Loucy (cell line): ENCODE results near the gene HSF5.
A peak's percentile ranks its signal among the peaks of the same experiment; 100 is the strongest.

Source experiments
- H2AFZ ChIP-seq: fragments of 200-600 bp; sonication (generic); 2 replicates; pipeline ENCODE4 v1.6.0; 2016; ENCODE audit warnings: antibody characterized with exemption, mild to moderate bottlenecking, low read length, moderate library complexity
- H3F3A ChIP-seq: fragments of 200-600 bp; 2 replicates; pipeline ENCODE4 v1.6.0; 2016; ENCODE audit warnings: antibody characterized with exemption, low read depth, mild to moderate bottlenecking
- H3K27me3 ChIP-seq: fragments of 200-600 bp; sonication (generic); 2 replicates; pipeline ENCODE4 v1.6.1; 2014; ENCODE audit warnings: low read length, mild to moderate bottlenecking; ENCODE audit not compliant: insufficient read depth, poor library complexity, severe bottlenecking
- H3K36me3 ChIP-seq: fragments of 200-600 bp; sonication (generic); 2 replicates; pipeline ENCODE4 v1.6.1; 2016; ENCODE audit warnings: low read length; ENCODE audit not compliant: insufficient read depth
- H3K4me1 ChIP-seq: fragments of 200-600 bp; sonication (generic); 2 replicates; pipeline ENCODE4 v1.5.1; 2014; ENCODE audit warnings: low read length, mild to moderate bottlenecking; ENCODE audit not compliant: insufficient read depth, poor library complexity, severe bottlenecking
- H3K4me2 ChIP-seq: fragments of 200-600 bp; sonication (generic); 2 replicates; pipeline ENCODE4 v1.6.0; 2014; ENCODE audit warnings: antibody characterized with exemption, low read length, low read depth, mild to moderate bottlenecking; ENCODE audit not compliant: poor library complexity, severe bottlenecking
- H3K4me3 ChIP-seq: fragments of 200-600 bp; sonication (generic); 2 replicates; pipeline ENCODE4 v1.5.1; 2014; ENCODE audit warnings: low read length, mild to moderate bottlenecking, mixed read lengths; ENCODE audit not compliant: poor library complexity, severe bottlenecking
- H3K79me2 ChIP-seq: fragments of 200-600 bp; sonication (generic); 2 replicates; pipeline ENCODE4 v1.6.1; 2014; ENCODE audit warnings: low read length; ENCODE audit not compliant: insufficient read depth
- H3K9ac ChIP-seq: fragments of 200-600 bp; sonication (generic); 2 replicates; pipeline ENCODE4 v1.6.0; 2014; ENCODE audit warnings: mild to moderate bottlenecking, low read depth, low read length, moderate library complexity; ENCODE audit not compliant: poor library complexity, severe bottlenecking
- H3K9me2 ChIP-seq: fragments of 200-600 bp; sonication (generic); replicated peaks from 2 replicates; pipeline ENCODE4 v1.6.1; 2016; ENCODE audit warnings: low read depth, low read length, mixed read lengths
- H3K9me3 ChIP-seq: fragments of 200-600 bp; sonication (generic); 2 replicates; pipeline ENCODE4 v1.6.1; 2014; ENCODE audit warnings: mild to moderate bottlenecking, antibody characterized with exemption, low read length, low read depth; ENCODE audit not compliant: insufficient read depth
- H4K20me1 ChIP-seq: fragments of 200-600 bp; sonication (generic); 2 replicates; pipeline ENCODE4 v1.6.0; 2014; ENCODE audit warnings: antibody characterized with exemption, low read length, mild to moderate bottlenecking; ENCODE audit not compliant: insufficient read depth, poor library complexity, severe bottlenecking
- EZH2phosphoT487 ChIP-seq: fragments of 200-600 bp; IDR thresholded peaks from 2 replicates; pipeline ENCODE4 v1.6.1; 2018; ENCODE audit warnings: antibody characterized with exemption, mild to moderate bottlenecking, moderate library complexity, borderline replicate concordance
- TF ChIP-seq, protein P1 (sequence below): fragments of 200-600 bp; sonication (generic); conservative IDR thresholded peaks from 2 replicates; pipeline ENCODE4 v1.5.1; 2014; ENCODE audit warnings: mild to moderate bottlenecking, antibody characterized with exemption, low read length

The HSF5 gene

DNA sequence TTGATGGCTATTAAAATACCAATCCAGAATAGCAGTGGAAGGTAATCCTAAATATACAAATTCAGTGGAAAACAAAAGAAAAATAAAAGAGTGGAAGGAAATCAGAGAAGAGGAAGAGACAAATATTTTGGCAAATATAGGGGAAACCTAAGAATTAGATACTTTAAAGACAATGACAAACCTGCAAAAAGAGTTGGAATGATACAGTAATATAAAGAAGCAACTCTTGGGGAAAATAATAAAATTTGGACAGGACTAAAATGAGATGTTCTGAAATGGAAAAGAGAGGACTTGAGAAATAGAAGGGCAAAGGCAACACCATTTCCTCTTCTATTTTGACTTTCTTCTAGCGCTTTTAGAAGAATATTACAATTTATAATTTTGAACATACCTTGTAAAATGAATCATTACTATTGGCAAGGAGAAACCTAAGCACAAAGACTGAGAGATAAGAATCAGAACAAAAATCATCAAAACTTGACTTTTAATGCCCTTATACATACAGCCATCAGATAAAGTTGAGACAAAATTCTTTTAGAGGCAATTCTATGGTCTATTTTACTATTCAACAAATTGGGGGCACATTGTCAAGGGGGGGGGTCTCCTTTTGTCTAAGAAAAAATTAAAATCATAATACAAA, 76.0 kb downstream of the HSF5 start:
- Histone ChIP-seq H3K36me3 (no peaks in the 10 kb centered on the region), H3K9ac (peak overlapping the region; percentile 76), H3K4me3 (peak overlapping the region; percentile 77), H3K9me2 (no peaks in the 10 kb centered on the region), H3K27me3 (no peaks in the 10 kb centered on the region), H3K9me3 (no peaks in the 10 kb centered on the region), H3F3A (no peaks in the 10 kb centered on the region), H3K4me2 (peak overlapping the region; percentile 78), H2AFZ (no peak overlapping the region), H3K4me1 (peaks cover 83% of the 10 kb centered on the region), H3K79me2 (peaks cover 100% of the 10 kb centered on the region), H4K20me1 (no peaks in the 10 kb centered on the region)
- TF ChIP-seq, protein P1, sequence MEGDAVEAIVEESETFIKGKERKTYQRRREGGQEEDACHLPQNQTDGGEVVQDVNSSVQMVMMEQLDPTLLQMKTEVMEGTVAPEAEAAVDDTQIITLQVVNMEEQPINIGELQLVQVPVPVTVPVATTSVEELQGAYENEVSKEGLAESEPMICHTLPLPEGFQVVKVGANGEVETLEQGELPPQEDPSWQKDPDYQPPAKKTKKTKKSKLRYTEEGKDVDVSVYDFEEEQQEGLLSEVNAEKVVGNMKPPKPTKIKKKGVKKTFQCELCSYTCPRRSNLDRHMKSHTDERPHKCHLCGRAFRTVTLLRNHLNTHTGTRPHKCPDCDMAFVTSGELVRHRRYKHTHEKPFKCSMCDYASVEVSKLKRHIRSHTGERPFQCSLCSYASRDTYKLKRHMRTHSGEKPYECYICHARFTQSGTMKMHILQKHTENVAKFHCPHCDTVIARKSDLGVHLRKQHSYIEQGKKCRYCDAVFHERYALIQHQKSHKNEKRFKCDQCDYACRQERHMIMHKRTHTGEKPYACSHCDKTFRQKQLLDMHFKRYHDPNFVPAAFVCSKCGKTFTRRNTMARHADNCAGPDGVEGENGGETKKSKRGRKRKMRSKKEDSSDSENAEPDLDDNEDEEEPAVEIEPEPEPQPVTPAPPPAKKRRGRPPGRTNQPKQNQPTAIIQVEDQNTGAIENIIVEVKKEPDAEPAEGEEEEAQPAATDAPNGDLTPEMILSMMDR = no peak
- TF ChIP-seq EZH2phosphoT487 = no peak

DNA sequence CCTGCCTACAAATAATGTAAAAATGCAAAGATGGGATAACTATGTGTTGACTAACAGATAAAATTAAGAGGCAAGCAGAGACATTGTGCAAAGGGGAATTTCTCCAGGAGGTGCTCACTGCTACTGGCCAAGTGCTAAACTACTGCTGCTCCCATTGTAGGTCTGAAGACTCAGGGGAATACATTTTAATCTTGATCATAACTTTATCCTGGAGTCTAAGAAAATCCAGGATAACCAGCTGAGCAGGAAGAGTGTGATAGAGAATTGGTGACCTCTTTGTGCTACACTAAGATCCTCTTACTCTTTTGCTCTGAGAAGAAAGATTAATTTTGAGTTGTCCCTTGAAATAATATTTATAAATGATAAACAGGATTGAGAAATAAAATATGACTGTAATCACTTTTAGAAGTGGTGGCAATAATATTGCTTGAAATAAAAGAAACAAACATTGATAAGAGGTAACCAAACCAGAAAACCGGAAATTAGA, 76.8 kb downstream of the HSF5 start:
- no peaks in the 10 kb centered on the region for H3K36me3 ChIP-seq
- H3K79me2 ChIP-seq = peaks cover 100% of the 10 kb centered on the region
- H4K20me1 ChIP-seq = peaks cover 3% of the 10 kb centered on the region
- H3K4me2 ChIP-seq = peak overlapping the region; percentile 78
- H3K4me3 ChIP-seq = peak overlapping the region; percentile 77
- no peaks in the 10 kb centered on the region for H3K9me2 ChIP-seq
- H2AFZ ChIP-seq = no peak overlapping the region
- H3K9ac ChIP-seq = peak overlapping the region; percentile 76
- peaks cover 76% of the 10 kb centered on the region for H3K4me1 ChIP-seq
- H3K27me3 ChIP-seq = no peaks in the 10 kb centered on the region
- H3F3A ChIP-seq = no peaks in the 10 kb centered on the region
- no peak for TF ChIP-seq EZH2phosphoT487
- TF ChIP-seq, protein P1 = no peak
- no peaks in the 10 kb centered on the region for H3K9me3 ChIP-seq

DNA sequence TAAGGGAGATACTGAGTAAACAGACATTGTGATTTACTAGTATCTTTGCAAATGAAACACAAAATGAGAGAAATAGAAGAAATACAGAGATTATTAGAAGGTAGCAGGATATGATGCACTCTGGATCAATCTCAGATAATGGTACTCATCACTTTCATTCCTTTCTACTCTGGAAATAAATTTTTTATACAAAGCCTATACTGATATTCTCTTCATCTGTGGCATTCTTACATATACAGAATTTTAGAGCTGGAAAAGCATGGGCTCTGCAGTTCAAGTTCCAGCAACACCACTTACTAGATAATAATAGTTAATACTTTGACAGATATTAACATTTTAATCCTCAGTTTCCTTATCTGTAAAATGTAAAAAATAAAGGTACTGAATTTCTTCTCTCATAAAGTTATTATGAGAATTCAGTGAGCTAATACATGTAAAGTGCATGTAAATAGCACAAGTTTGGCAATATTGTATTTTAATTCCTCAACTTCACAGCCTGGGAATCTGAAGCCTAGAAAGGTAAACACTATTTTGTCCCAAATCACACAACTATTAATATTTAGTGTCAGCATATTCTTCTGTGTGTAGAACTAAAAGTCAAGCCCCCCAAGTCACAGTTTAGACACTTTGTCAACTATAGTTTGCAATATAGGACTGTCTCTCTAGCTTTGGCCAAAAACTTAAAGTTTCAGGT, 77.3 kb downstream of the HSF5 start:
- Histone ChIP-seq H3K9me2 (no peaks in the 10 kb centered on the region), H3K79me2 (peaks cover 100% of the 10 kb centered on the region), H3K9ac (peak overlapping the region; percentile 76), H3K27me3 (no peaks in the 10 kb centered on the region), H3K36me3 (no peaks in the 10 kb centered on the region), H3K4me3 (peak overlapping the region; percentile 77), H3F3A (no peaks in the 10 kb centered on the region), H3K4me1 (peaks cover 75% of the 10 kb centered on the region), H4K20me1 (peaks cover 7% of the 10 kb centered on the region), H3K4me2 (peak overlapping the region; percentile 78), H3K9me3 (no peaks in the 10 kb centered on the region), H2AFZ (no peak overlapping the region)
- TF ChIP-seq, protein P1 = no peak
- no peak for TF ChIP-seq EZH2phosphoT487
